Activated CD4-positive, alpha-beta memory T cell treated with anti-CD3 and anti-CD28 coated beads, Interleukin-2, amount 10 ng/mL, durations not matched to agents 7 days and 5 days (primary cell): Measurements from ENCODE around the gene C1QTNF8. TPM values are rescaled to one million over a fixed set of nuclear protein-coding genes. Genes with fewer than 3 reads are reported as not detected.

Experiments used
- CTCF ChIA-PET: fragments of 350-600 bp; sonication (Branson Sonifier 250); formaldehyde crosslinking; loops from one replicate; lab custom pipeline; 2021; ENCODE audit warnings: antibody characterized with exemption, inconsistent platforms; lab: Charles Lee
- POLR2A ChIA-PET: fragments of 350-600 bp; sonication (Branson Sonifier 250); formaldehyde crosslinking; loops from one replicate; lab custom pipeline; 2021; ENCODE audit warnings: antibody characterized with exemption; lab: Charles Lee
- DNase-seq: peaks from one replicate; pipeline ENCODE4 v3.0.0-alpha.2; 2020
- H3K27ac Mint-ChIP-seq: one replicate; pipeline ENCODE4 v1.8.0; 2021; ENCODE audit warnings: mild to moderate bottlenecking, mixed read lengths
- H3K27me3 Mint-ChIP-seq: one replicate; pipeline ENCODE4 v1.8.0; 2021; ENCODE audit warnings: mixed read lengths
- H3K36me3 Mint-ChIP-seq: one replicate; pipeline ENCODE4 v1.8.0; 2021; ENCODE audit warnings: low read depth, mixed read lengths
- H3K4me1 Mint-ChIP-seq: one replicate; pipeline ENCODE4 v1.8.0; 2021; ENCODE audit warnings: mixed read lengths
- H3K4me3 Mint-ChIP-seq: one replicate; pipeline ENCODE4 v1.8.0; 2021; ENCODE audit warnings: mild to moderate bottlenecking, mixed read lengths
- H3K9me3 Mint-ChIP-seq: one replicate; pipeline ENCODE4 v1.8.0; 2021; ENCODE audit warnings: mixed read lengths
- total RNA-seq, 2 experiments: library from RNA; stranded (reverse); gene quantifications; one replicate each; pipeline ENCODE4 v1.2.3, GENCODE V29; 2021

Gene C1QTNF8
- total RNA-seq, 2 experiments from 2014 or later = not detected

- Mint-ChIP-seq H3K4me1 (no peaks in the 10 kb centered on the region), H3K27me3 (no peaks in the 10 kb centered on the region), H3K36me3 (no peaks in the 10 kb centered on the region), H3K27ac (no peak overlapping the region), H3K9me3 (peaks cover under 1% of the 10 kb centered on the region), H3K4me3 (no peak overlapping the region)
- CTCF ChIA-PET = no interaction called here
- no peak for DNase-seq
- POLR2A ChIA-PET = no interaction called here
These were observed 16.1 kb downstream of the C1QTNF8 start for GRCh38 chr16:1079786-1080525.

GRCh38 chr16:1079341-1079740, 16.7 kb downstream of the C1QTNF8 start:
- no peaks in the 10 kb centered on the region for H3K36me3 Mint-ChIP-seq
- POLR2A ChIA-PET = no interaction called here

GRCh38 chr16:1078579-1079021, 17.4 kb downstream of the C1QTNF8 start:
- Mint-ChIP-seq H3K27ac (no peak overlapping the region), H3K4me1 (no peaks in the 10 kb centered on the region), H3K9me3 (no peaks in the 10 kb centered on the region), H3K4me3 (no peak overlapping the region), H3K36me3 (no peaks in the 10 kb centered on the region), H3K27me3 (no peaks in the 10 kb centered on the region)
- DNase-seq = no peak
- ChIA-PET POLR2A (no interaction called here), CTCF (no interaction called here)

More at GRCh38 chr16:1079341-1079740, 16.7 kb downstream of the C1QTNF8 start:
- no peak overlapping the region for H3K4me3 Mint-ChIP-seq
- no peaks in the 10 kb centered on the region for H3K27me3 Mint-ChIP-seq
- CTCF ChIA-PET = no interaction called here
- no peak for DNase-seq
- no peak overlapping the region for H3K27ac Mint-ChIP-seq
- no peaks in the 10 kb centered on the region for H3K9me3 Mint-ChIP-seq
- no peaks in the 10 kb centered on the region for H3K4me1 Mint-ChIP-seq

- ChIA-PET CTCF (no interaction called here), POLR2A (no interaction called here)
- Mint-ChIP-seq H3K4me3 (no peak overlapping the region), H3K4me1 (no peaks in the 10 kb centered on the region), H3K36me3 (no peaks in the 10 kb centered on the region), H3K27me3 (no peaks in the 10 kb centered on the region), H3K9me3 (no peaks in the 10 kb centered on the region), H3K27ac (no peak overlapping the region)
- no peak for DNase-seq
These were observed 18.0 kb downstream of the C1QTNF8 start for GRCh38 chr16:1077877-1078578.

- ChIA-PET CTCF (no interaction called here), POLR2A (no interaction called here)
- Mint-ChIP-seq H3K9me3 (no peaks in the 10 kb centered on the region), H3K4me3 (no peak overlapping the region), H3K36me3 (no peaks in the 10 kb centered on the region), H3K27me3 (peaks cover 4% of the 10 kb centered on the region), H3K27ac (no peak overlapping the region), H3K4me1 (no peaks in the 10 kb centered on the region)
- no peak for DNase-seq
These were observed 19.1 kb downstream of the C1QTNF8 start for GRCh38 chr16:1076801-1077576.

GRCh38 chr16:1075546-1075945, 20.5 kb downstream of the C1QTNF8 start:
- no peak for DNase-seq
- Mint-ChIP-seq H3K36me3 (no peaks in the 10 kb centered on the region), H3K9me3 (no peaks in the 10 kb centered on the region), H3K27ac (no peak overlapping the region), H3K4me1 (no peaks in the 10 kb centered on the region), H3K27me3 (peaks cover 4% of the 10 kb centered on the region), H3K4me3 (no peak overlapping the region)
- ChIA-PET POLR2A (no interaction called here), CTCF (no interaction called here)

- Mint-ChIP-seq H3K4me3 (no peak overlapping the region), H3K9me3 (no peaks in the 10 kb centered on the region), H3K27ac (no peak overlapping the region), H3K4me1 (no peaks in the 10 kb centered on the region), H3K27me3 (peaks cover 4% of the 10 kb centered on the region), H3K36me3 (no peaks in the 10 kb centered on the region)
- ChIA-PET POLR2A (no interaction called here), CTCF (no interaction called here)
- DNase-seq = no peak
These were observed 21.7 kb downstream of the C1QTNF8 start for GRCh38 chr16:1074379-1074649.

- ChIA-PET POLR2A (no interaction called here), CTCF (no interaction called here)
- Mint-ChIP-seq H3K4me1 (no peaks in the 10 kb centered on the region), H3K9me3 (no peaks in the 10 kb centered on the region), H3K36me3 (no peaks in the 10 kb centered on the region), H3K27ac (no peak overlapping the region), H3K4me3 (no peak overlapping the region), H3K27me3 (peaks cover 4% of the 10 kb centered on the region)
- no peak for DNase-seq
These were observed 22.3 kb downstream of the C1QTNF8 start for GRCh38 chr16:1073566-1074378.

- peaks cover 5% of the 10 kb centered on the region for H3K27me3 Mint-ChIP-seq
- ChIA-PET CTCF (no interaction called here), POLR2A (no interaction called here)
- no peaks in the 10 kb centered on the region for H3K4me1 Mint-ChIP-seq
- no peak for DNase-seq
- H3K27ac Mint-ChIP-seq = no peak overlapping the region
- no peaks in the 10 kb centered on the region for H3K36me3 Mint-ChIP-seq
- H3K4me3 Mint-ChIP-seq = no peak overlapping the region
- no peaks in the 10 kb centered on the region for H3K9me3 Mint-ChIP-seq
These were observed 22.8 kb downstream of the C1QTNF8 start for GRCh38 chr16:1073262-1073558.

- H3K4me1 Mint-ChIP-seq = peaks cover under 1% of the 10 kb centered on the region
- H3K9me3 Mint-ChIP-seq = no peaks in the 10 kb centered on the region
- peaks cover 7% of the 10 kb centered on the region for H3K27me3 Mint-ChIP-seq
- CTCF ChIA-PET = no interaction called here
- no peak for DNase-seq
- peaks cover 2% of the 10 kb centered on the region for H3K36me3 Mint-ChIP-seq
- H3K4me3 Mint-ChIP-seq = no peak within 1 kb of the TSS
- POLR2A ChIA-PET = no interaction called here
- H3K27ac Mint-ChIP-seq = no peak within 1 kb of the TSS
These were observed 23.4 kb downstream of the C1QTNF8 start, which contains the start of gene SSTR5 for GRCh38 chr16:1072526-1073261. TSS of gene SSTR5 (plus strand) at chr16:1072747. CDS start at chr16:1078869, 6,122 bp downstream.

GRCh38 chr16:1071561-1072225, 24.4 kb downstream of the C1QTNF8 start:
- H3K27ac Mint-ChIP-seq = no peak overlapping the region
- POLR2A ChIA-PET = no interaction called here
- no peak for DNase-seq
- CTCF ChIA-PET = no interaction called here
- no peaks in the 10 kb centered on the region for H3K9me3 Mint-ChIP-seq
- peaks cover 5% of the 10 kb centered on the region for H3K36me3 Mint-ChIP-seq
- H3K4me1 Mint-ChIP-seq = peaks cover 3% of the 10 kb centered on the region
- H3K27me3 Mint-ChIP-seq = peaks cover 9% of the 10 kb centered on the region
- H3K4me3 Mint-ChIP-seq = no peak overlapping the region

GRCh38 chr16:1070864-1071408, 25.1 kb downstream of the C1QTNF8 start:
- no peak for DNase-seq
- Mint-ChIP-seq H3K9me3 (no peaks in the 10 kb centered on the region), H3K36me3 (peaks cover 5% of the 10 kb centered on the region), H3K4me1 (peaks cover 3% of the 10 kb centered on the region), H3K4me3 (no peak overlapping the region), H3K27ac (no peak overlapping the region), H3K27me3 (peaks cover 9% of the 10 kb centered on the region)
- POLR2A ChIA-PET = no interaction called here
- CTCF ChIA-PET = no interaction called here
